Aorta (tissue), 5 donors: ENCODE measurements around the gene HPS6. TPM values are rescaled to one million over a fixed set of nuclear protein-coding genes. Genes with fewer than 3 reads are reported as not detected.

Experiments used
- ATAC-seq: fragments of 200-7000 bp; cut with Tn5 transposase; one replicate; pipeline ENCODE4 v1.9.1; 2022; ENCODE audit warnings: moderate library complexity; ENCODE audit not compliant: low FRiP score
- DNase-seq, 2 donors: peaks; one replicate each; pipeline ENCODE4 v3.0.0-alpha.2; 2020
- H3K27ac ChIP-seq, 2 donors: one replicate each; pipeline ENCODE4 v1.5.1; 2013; ENCODE audit warnings: low read length in 2 of 2, mild to moderate bottlenecking in 2 of 2, moderate library complexity in 2 of 2, control low read depth in 1 of 2, inconsistent platforms in 1 of 2, low read depth in 1 of 2
- H3K27me3 ChIP-seq, 2 donors: one replicate each; pipeline ENCODE4 v1.6.1; 2013; ENCODE audit warnings: control low read depth in 1 of 2, low read length in 1 of 2, mild to moderate bottlenecking in 1 of 2, moderate library complexity in 1 of 2; ENCODE audit not compliant: insufficient read depth in 2 of 2, control insufficient read depth in 1 of 2
- H3K36me3 ChIP-seq, 2 donors: one replicate each; pipeline ENCODE4 v1.6.1; 2013; ENCODE audit warnings: control low read depth in 1 of 2, low read length in 1 of 2, mild to moderate bottlenecking in 1 of 2; ENCODE audit not compliant: insufficient read depth in 2 of 2, control insufficient read depth in 1 of 2
- H3K4me1 ChIP-seq, 2 donors: one replicate each; pipeline ENCODE4 v1.6.1; 2013; ENCODE audit warnings: low read length in 2 of 2, control low read depth in 1 of 2, mild to moderate bottlenecking in 1 of 2, moderate library complexity in 1 of 2; ENCODE audit not compliant: insufficient read depth in 2 of 2, control insufficient read depth in 1 of 2
- H3K4me3 ChIP-seq, 2 donors: one replicate each; pipeline ENCODE4 v1.5.1; 2013; ENCODE audit warnings: low read length in 2 of 2, control low read depth in 1 of 2, mild to moderate bottlenecking in 1 of 2
- H3K9me3 ChIP-seq: one replicate; pipeline ENCODE4 v1.6.1; 2013; ENCODE audit warnings: mild to moderate bottlenecking, low read length; ENCODE audit not compliant: control insufficient read depth
- WGBS, 2 donors: extraction: QIAGEN DNeasy Blood & Tissue Kit; methylation state at CpG; one replicate each; pipeline ENCODE4 v1.1.7; 2013; 5-methylcytosine and 5-hydroxymethylcytosine counted together
- intact Hi-C, 2 donors: fragments of 100-400 bp; cut with DNase I; formaldehyde crosslinking; loops; one replicate each; pipeline versions ENCODE4 v1.14.2 to v1.15.0; 2022
- polyA plus RNA-seq, 2 donors: library from polyadenylated mRNA; stranded (reverse); fragments of 200-250 nt; gene quantifications; one replicate each; pipeline ENCODE4 v1.2.3, GENCODE V29; 2013
- total RNA-seq, 2 donors: library from RNA; stranded (reverse); fragmentation: NEBNext Ultra II Directional; extraction: Animal tissue kit (Norgen Biotek cat#: 25700); gene quantifications; one replicate each; pipeline ENCODE4 v1.2.1, GENCODE V29; 2021
- donor health status: healthy with polysubstance abuse.
- donor health status: Bipolar disorder and iron deficiency.
- donor health status: DM: no; HTN: no; CAD: no.
- donor health status: DM: no; HTN: no; CAD: no.
- donor health status: DM: yes; HTN: yes; CAD: no.

HPS6 gene
- total and polyA plus RNA-seq, 4 donors = 4.3 to 15.0 (median 11.7) TPM

- DNase-seq = no peak
- Histone ChIP-seq H3K27me3 (no peaks in the 10 kb centered on the region), H3K4me3 (no peak overlapping the region), H3K36me3 (peaks cover 5 to 12% of the 10 kb centered on the region in 2 donors), H3K27ac (no peak overlapping the region), H3K4me1 (no peaks in the 10 kb centered on the region), H3K9me3 (no peaks in the 10 kb centered on the region)
- ATAC-seq = no peak
- 29 to 43% methylated on average over 7 of the region's 7 CpGs for WGBS, 2 donors
- intact Hi-C loops = no loop called here
Measured at GRCh38 chr10:102113261-102113955, 48.3 kb downstream of the HPS6 start.

- Histone ChIP-seq H3K4me1 (no peaks in the 10 kb centered on the region), H3K27ac (no peak overlapping the region)
- intact Hi-C loops = no loop called here
Measured at GRCh38 chr10:102113956-102114857, 49.1 kb downstream of the HPS6 start.

GRCh38 chr10:102114861-102115618, 49.9 kb downstream of the HPS6 start:
- Histone ChIP-seq H3K27ac (peak overlapping the region in 1 of 2 donors; percentile 11), H3K4me3 (peak overlapping the region; percentile 50 to 63), H3K36me3 (peaks cover 5 to 8% of the 10 kb centered on the region in 2 donors), H3K9me3 (no peaks in the 10 kb centered on the region), H3K27me3 (no peaks in the 10 kb centered on the region), H3K4me1 (no peaks in the 10 kb centered on the region)
- intact Hi-C loops = no loop called here
- 1% methylated on average over 11 to 23 of the region's 23 CpGs for WGBS, 2 donors
- ATAC-seq (peak; percentile 91), DNase-seq (peak; percentile 94 to 96)

More at GRCh38 chr10:102113956-102114857, 49.1 kb downstream of the HPS6 start:
- H3K9me3 ChIP-seq = no peaks in the 10 kb centered on the region
- H3K4me3 ChIP-seq = peak overlapping the region; percentile 50 to 63
- no peaks in the 10 kb centered on the region for H3K27me3 ChIP-seq
- DNase-seq (peak; percentile 58 to 81), ATAC-seq (no peak)
- H3K36me3 ChIP-seq = peaks cover 5 to 8% of the 10 kb centered on the region in 2 donors
- WGBS, 2 donors = 1 to 3% methylated on average over 36 to 45 of the region's 45 CpGs

DNA sequence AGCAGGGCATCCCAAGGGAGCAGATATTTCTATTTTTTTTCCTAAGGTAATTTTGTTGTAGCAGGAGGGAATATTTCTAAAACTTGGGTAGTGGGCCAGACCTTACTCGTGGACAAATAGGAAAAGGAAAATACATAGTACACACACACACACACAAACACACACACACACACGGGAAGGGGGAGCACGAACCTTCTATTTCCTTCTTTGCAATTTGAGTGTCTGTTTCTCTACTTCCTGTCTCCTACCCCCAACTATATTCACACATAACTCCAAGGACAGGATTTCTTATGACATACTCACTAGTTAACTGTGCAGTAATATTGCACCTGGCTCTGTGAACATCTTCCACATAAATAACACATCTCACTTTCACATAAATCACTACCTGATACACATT, 50.6 kb downstream of the HPS6 start:
- DNase-seq (no peak), ATAC-seq (no peak)
- no peak overlapping the region for H3K4me3 ChIP-seq
- intact Hi-C loops = no loop called here
- H3K9me3 ChIP-seq = no peaks in the 10 kb centered on the region
- H3K27ac ChIP-seq = no peak overlapping the region
- peaks cover 3 to 5% of the 10 kb centered on the region in 2 donors for H3K36me3 ChIP-seq
- no peaks in the 10 kb centered on the region for H3K27me3 ChIP-seq
- no peaks in the 10 kb centered on the region for H3K4me1 ChIP-seq
- WGBS, 2 donors = 4 to 8% methylated on average over 3 of the region's 3 CpGs

DNA sequence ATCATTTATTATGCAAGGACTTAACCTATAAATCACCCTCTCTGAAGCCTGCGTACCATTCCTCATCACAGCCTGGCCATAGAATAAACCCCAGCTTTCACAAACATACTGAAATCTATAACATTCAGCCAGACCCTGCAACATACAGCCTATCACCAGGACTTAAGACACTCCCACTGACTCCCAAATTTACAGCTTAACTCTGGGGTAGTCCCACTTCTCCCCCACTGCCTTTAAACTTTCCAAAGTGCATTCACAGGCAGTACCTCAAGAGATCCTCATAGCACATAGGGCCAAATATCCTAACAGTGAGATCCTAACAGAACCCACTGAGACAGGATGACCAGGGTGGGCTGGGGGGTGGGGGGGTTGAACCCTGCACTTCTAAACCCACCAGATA, 51.5 kb downstream of the HPS6 start:
- DNase-seq (no peak), ATAC-seq (no peak)
- Histone ChIP-seq H3K27ac (no peak overlapping the region), H3K4me3 (no peak overlapping the region), H3K4me1 (no peaks in the 10 kb centered on the region), H3K36me3 (no peaks in the 10 kb centered on the region), H3K27me3 (no peaks in the 10 kb centered on the region), H3K9me3 (no peaks in the 10 kb centered on the region)
- 83 to 88% methylated on average over 1 of the region's 1 CpG for WGBS, 2 donors
- intact Hi-C loops = no loop called here

Other genes starting within 250 kb of the HPS6 start
- gene OGA, start 246.9 kb upstream of the HPS6 start, total RNA-seq = 100 to 1,000 TPM; 126 to 171 TPM
- 10 to 100 TPM; 38.7 to 97.4 TPM for gene OGA, start 246.9 kb upstream of the HPS6 start, polyA plus RNA-seq
- gene KCNIP2, start 221.5 kb upstream of the HPS6 start, total RNA-seq = 1 to 10 TPM; 3.9 to 9.0 TPM
- 1 to 10 TPM in 1 of 2 donors, not detected in 1; 4.3 TPM for gene KCNIP2, start 221.5 kb upstream of the HPS6 start, polyA plus RNA-seq
- gene ARMH3, start 9.2 kb upstream of the HPS6 start, total RNA-seq = 10 to 100 TPM; 20.8 to 26.9 TPM
- gene ARMH3, start 9.2 kb upstream of the HPS6 start, polyA plus RNA-seq = 10 to 100 TPM in 1 of 2 donors, 1 to 10 TPM in 1; 8.6 to 13.6 TPM
- gene LDB1, start 55.0 kb downstream of the HPS6 start, total RNA-seq = 10 to 100 TPM; 43.0 to 67.3 TPM
- gene LDB1, start 55.0 kb downstream of the HPS6 start, polyA plus RNA-seq = 10 to 100 TPM; 16.2 to 42.8 TPM
- 10 to 100 TPM; 31.4 to 35.9 TPM for gene PPRC1, start 67.7 kb downstream of the HPS6 start, total RNA-seq
- gene PPRC1, start 67.7 kb downstream of the HPS6 start, polyA plus RNA-seq = 10 to 100 TPM in 1 of 2 donors, 1 to 10 TPM in 1; 9.8 to 18.1 TPM
- gene NOLC1, start 87.0 kb downstream of the HPS6 start, total RNA-seq = 10 to 100 TPM; 35.3 to 35.9 TPM
- gene NOLC1, start 87.0 kb downstream of the HPS6 start, polyA plus RNA-seq = 10 to 100 TPM; 13.6 to 13.7 TPM
- gene ELOVL3, start 160.9 kb downstream of the HPS6 start, total RNA-seq = not detected
- gene ELOVL3, start 160.9 kb downstream of the HPS6 start, polyA plus RNA-seq = not detected
- gene PITX3, start 176.2 kb downstream of the HPS6 start, total RNA-seq = not detected
- under 1 TPM in 1 of 2 donors, not detected in 1; 0.13 TPM for gene PITX3, start 176.2 kb downstream of the HPS6 start, polyA plus RNA-seq
- 10 to 100 TPM; 41.9 to 44.0 TPM for gene GBF1, start 180.2 kb downstream of the HPS6 start, total RNA-seq
- 10 to 100 TPM in 1 of 2 donors, 1 to 10 TPM in 1; 7.1 to 23.3 TPM for gene GBF1, start 180.2 kb downstream of the HPS6 start, polyA plus RNA-seq